Measurements from ENCODE around the gene PANK4. TPM values are rescaled to one million over a fixed set of nuclear protein-coding genes. Genes with fewer than 3 reads are reported as not detected.

PANK4 gene
- total RNA-seq, 1 donor from 2014 or later = 45.5 TPM

- ATAC-seq (ENCODE audit: poor library complexity) = no peak
Observed at GRCh38 chr1:2505461-2505994, 20.9 kb downstream of the PANK4 start.

GRCh38 chr1:2504949-2505272, 21.5 kb downstream of the PANK4 start:
- intact Hi-C loops (cut with DNase I) = no loop called here
- ATAC-seq (ENCODE audit: poor library complexity) = no peak
- DNase-seq = no peak

More at GRCh38 chr1:2505461-2505994, 20.9 kb downstream of the PANK4 start:
- DNase-seq = no peak
- intact Hi-C loops (cut with DNase I) = no loop called here

- ATAC-seq (ENCODE audit: poor library complexity) (no peak), DNase-seq (no peak)
- intact Hi-C loops (cut with DNase I) = no loop called here
Observed at GRCh38 chr1:2504225-2504948, 22.0 kb downstream of the PANK4 start.

GRCh38 chr1:2503554-2504224, 22.7 kb downstream of the PANK4 start:
- intact Hi-C loops (cut with DNase I) = no loop called here
- DNase-seq (no peak), ATAC-seq (ENCODE audit: poor library complexity) (no peak)

GRCh38 chr1:2502661-2503553, 23.5 kb downstream of the PANK4 start:
- DNase-seq (no peak), ATAC-seq (ENCODE audit: poor library complexity) (no peak)
- intact Hi-C loops (cut with DNase I) = no loop called here

- ATAC-seq (ENCODE audit: poor library complexity) = no peak
- DNase-seq = no peak
- intact Hi-C loops (cut with DNase I) = no loop called here
Observed at GRCh38 chr1:2502210-2502609, 24.2 kb downstream of the PANK4 start.

GRCh38 chr1:2501820-2502119, 24.6 kb downstream of the PANK4 start:
- DNase-seq (no peak), ATAC-seq (ENCODE audit: poor library complexity) (no peak)
- intact Hi-C loops (cut with DNase I) = no loop called here

GRCh38 chr1:2501041-2501819, 25.2 kb downstream of the PANK4 start:
- no peak for ATAC-seq (ENCODE audit: poor library complexity)
- intact Hi-C loops (cut with DNase I) = no loop called here
- no peak for DNase-seq

- no peak for DNase-seq
- ATAC-seq (ENCODE audit: poor library complexity) = no peak
- intact Hi-C loops (cut with DNase I) = no loop called here
Observed at GRCh38 chr1:2499986-2500596, 26.3 kb downstream of the PANK4 start.

GRCh38 chr1:2499260-2499659, 27.1 kb downstream of the PANK4 start:
- intact Hi-C loops (cut with DNase I) = no loop called here
- DNase-seq = no peak
- no peak for ATAC-seq (ENCODE audit: poor library complexity)

GRCh38 chr1:2498648-2499047, 27.7 kb downstream of the PANK4 start:
- no peak for DNase-seq
- no peak for ATAC-seq (ENCODE audit: poor library complexity)
- intact Hi-C loops (cut with DNase I) = no loop called here

GRCh38 chr1:2497891-2498290, 28.5 kb downstream of the PANK4 start:
- no peak for ATAC-seq (ENCODE audit: poor library complexity)
- intact Hi-C loops (cut with DNase I) = no loop called here
- DNase-seq = no peak

- intact Hi-C loops (cut with DNase I) = no loop called here
- DNase-seq (no peak), ATAC-seq (ENCODE audit: poor library complexity) (no peak)
Observed at GRCh38 chr1:2496746-2497145, 29.6 kb downstream of the PANK4 start.

GRCh38 chr1:2496087-2496622, 30.2 kb downstream of the PANK4 start:
- intact Hi-C loops (cut with DNase I) = no loop called here
- no peak for DNase-seq
- no peak for ATAC-seq (ENCODE audit: poor library complexity)

- intact Hi-C loops (cut with DNase I) = no loop called here
- ATAC-seq (ENCODE audit: poor library complexity) (no peak), DNase-seq (no peak)
Observed at GRCh38 chr1:2495546-2495945, 30.9 kb downstream of the PANK4 start.

GRCh38 chr1:2495026-2495425, 31.4 kb downstream of the PANK4 start:
- intact Hi-C loops (cut with DNase I) = no loop called here
- ATAC-seq (ENCODE audit: poor library complexity) = no peak
- DNase-seq = no peak

- ATAC-seq (ENCODE audit: poor library complexity) (no peak), DNase-seq (no peak)
- intact Hi-C loops (cut with DNase I) = no loop called here
Observed at GRCh38 chr1:2494323-2494693, 32.1 kb downstream of the PANK4 start.

GRCh38 chr1:2493691-2494322, 32.6 kb downstream of the PANK4 start:
- intact Hi-C loops (cut with DNase I) = no loop called here
- DNase-seq (no peak), ATAC-seq (ENCODE audit: poor library complexity) (no peak)
